HG02759 (cell line): Measurements from ENCODE around the gene ALDH3B2.

Experiments used
- ATAC-seq: cut with Tn5 transposase; IDR thresholded peaks from one replicate; pipeline ENCODE4 v1.9.1; 2021; ENCODE audit warnings: mild to moderate bottlenecking, moderate library complexity; ENCODE audit not compliant: unreplicated experiment

The ALDH3B2 gene

DNA sequence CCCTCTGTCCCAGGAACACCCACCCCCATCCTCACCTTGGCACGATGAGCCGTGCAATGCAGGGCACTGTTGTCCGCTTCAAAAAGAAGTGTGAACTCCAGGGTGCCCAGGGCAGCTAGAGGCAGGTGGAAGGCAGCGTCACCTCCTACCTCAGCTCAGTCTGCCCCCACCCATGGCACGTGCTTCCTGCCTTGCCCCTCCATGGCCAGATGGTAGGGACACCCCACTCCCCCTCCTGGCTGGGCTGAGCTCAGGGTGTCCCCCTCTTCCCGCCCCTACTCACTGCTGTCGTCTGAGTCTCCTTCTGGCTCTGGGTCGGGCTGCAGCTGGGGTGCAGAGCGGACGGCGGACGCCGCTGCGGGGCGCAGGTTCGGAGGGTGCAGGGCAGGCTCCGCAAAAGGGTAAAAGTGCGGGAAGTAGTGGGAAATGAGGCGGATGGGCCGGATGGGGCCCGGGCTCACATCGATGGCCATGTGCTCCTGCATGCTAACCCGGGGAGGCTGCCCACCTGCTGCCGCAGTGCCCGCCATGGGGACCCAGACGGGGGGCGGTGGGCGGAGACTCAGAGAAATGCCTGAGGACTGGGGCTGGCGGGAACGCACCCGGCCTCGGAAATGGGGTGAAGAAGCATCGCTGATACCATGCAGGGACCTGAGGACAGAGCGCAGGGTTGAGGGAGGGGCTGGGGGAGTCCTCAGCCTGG, 58.5 kb downstream of the ALDH3B2 start:
- ATAC-seq = no peak

DNA sequence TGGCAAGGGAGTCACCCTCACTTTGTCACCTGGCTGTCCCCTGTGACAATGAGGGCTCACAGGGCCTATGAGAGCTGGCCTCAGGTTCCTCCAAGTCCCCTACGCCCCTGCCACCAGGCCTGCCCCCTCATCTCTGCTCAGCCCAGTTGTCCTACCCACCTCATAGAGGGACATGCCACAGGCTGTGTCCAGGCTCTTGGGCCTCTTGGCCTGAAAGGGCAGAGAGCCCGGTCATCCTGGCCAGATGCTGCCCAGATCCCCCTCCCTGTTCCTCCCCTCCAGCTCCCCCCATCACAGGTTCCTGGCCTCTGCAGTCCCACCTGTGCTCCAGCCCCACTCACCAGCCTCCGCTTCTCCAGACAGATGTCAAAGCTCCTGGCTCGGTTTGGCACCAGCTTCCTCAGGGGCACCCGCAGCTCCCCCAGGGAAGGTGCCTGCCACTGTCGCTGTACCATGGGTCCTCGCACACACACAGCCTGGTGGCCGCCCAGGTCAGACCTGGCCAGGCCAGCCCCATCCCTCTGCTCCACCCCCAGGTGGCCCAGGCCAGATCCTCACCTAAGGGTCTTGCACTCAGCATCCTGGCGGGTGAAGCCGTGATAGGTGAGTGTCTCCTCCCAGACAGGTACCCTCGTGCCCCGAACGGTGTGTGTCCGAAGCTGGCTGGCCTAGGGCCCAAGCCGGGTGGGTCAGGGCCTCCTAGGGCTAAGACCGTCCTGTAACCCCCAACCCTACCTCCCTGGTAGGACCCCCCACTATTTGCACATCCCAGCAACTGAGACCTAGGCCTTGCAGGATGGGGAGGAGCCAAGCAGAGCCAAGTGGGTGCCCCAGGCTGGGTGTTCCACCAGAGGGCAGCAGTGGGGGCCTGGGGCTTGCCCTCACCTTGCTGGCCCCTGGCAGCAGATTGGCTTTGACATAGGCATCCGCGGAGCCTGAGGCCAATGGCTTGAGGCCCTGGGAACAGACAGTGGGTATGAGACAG, 59.4 kb downstream of the ALDH3B2 start:
- no peak for ATAC-seq

DNA sequence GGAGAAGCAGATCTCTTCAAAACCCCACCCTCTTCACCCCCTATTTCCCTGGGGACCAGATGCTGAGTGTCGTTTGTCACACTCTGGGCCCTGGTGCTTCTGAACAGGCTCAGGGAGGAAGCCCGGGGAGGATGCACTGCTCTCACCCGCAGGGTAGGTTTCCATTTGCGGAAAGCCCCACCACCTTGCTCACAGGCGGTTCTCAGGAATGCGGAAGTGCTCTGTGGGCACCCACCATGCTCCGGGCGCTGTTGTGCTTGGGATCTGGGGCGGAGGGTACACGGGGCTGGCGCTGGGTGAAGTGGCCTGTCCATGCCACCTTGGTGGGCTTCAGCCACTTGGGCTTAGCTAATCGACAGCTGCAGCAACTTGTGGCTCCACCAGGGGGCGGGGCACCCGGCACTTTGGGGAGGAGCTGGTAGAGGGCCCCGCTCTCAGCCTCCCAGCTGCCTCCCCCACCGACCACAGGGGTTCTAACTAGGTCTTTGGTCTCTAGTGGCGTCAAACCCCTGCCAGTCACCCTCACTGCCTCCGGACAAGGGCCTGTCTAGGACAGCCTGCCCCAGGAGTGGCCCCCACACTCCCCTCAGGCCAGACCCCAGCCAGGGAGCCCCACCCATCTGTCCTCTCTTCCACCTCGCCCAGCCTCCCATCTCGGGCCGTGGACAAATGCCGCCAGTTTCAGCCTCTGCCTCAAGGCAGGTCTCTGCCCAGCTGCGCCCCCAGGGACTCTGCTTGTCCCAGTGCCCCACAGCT, 60.3 kb downstream of the ALDH3B2 start:
- peak; percentile 86 for ATAC-seq

DNA sequence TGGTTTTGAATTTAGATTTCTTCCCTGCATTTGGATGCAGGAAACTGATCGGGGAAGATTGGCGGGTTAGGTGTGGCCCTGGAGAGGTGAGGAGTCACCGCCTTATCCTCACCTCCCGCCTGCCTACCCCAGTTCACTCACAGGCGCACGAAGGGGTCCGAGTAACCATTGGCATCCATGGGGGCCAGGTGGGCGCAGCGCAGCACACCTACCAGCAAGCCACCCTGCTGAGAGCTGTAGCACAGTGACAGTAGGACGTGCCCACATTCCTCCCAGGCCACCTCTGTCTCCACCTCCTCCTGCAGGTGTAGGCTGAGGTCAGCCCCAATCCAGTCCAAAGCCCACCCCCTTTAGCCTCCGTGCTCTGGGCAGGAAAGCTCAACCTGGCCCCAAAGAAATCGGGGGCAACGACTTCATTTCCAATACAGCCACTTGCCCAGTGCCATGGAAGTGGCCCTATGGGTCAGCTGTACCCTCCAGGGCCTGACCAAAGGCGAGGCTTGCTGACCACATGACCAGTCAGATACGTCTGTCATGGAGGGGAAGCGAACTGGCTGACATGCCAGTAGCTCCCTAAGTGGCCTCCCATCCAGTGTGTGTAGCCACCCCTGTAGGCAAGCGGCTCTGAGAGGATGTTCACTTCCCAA, 61.0 kb downstream of the ALDH3B2 start:
- ATAC-seq = no peak

- no peak for ATAC-seq
Observed at GRCh38 chr11:67612751-67613150, 61.7 kb downstream of the ALDH3B2 start.
